Iris pigment epithelial cell (primary cell): Measurements from ENCODE around the gene USP10.

Experiments used
- DNase-seq: peaks from one replicate; pipeline ENCODE4 v3.0.0-alpha.2; 2011; ENCODE audit warnings: low read depth

The USP10 gene, protein sequence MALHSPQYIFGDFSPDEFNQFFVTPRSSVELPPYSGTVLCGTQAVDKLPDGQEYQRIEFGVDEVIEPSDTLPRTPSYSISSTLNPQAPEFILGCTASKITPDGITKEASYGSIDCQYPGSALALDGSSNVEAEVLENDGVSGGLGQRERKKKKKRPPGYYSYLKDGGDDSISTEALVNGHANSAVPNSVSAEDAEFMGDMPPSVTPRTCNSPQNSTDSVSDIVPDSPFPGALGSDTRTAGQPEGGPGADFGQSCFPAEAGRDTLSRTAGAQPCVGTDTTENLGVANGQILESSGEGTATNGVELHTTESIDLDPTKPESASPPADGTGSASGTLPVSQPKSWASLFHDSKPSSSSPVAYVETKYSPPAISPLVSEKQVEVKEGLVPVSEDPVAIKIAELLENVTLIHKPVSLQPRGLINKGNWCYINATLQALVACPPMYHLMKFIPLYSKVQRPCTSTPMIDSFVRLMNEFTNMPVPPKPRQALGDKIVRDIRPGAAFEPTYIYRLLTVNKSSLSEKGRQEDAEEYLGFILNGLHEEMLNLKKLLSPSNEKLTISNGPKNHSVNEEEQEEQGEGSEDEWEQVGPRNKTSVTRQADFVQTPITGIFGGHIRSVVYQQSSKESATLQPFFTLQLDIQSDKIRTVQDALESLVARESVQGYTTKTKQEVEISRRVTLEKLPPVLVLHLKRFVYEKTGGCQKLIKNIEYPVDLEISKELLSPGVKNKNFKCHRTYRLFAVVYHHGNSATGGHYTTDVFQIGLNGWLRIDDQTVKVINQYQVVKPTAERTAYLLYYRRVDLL

DNA sequence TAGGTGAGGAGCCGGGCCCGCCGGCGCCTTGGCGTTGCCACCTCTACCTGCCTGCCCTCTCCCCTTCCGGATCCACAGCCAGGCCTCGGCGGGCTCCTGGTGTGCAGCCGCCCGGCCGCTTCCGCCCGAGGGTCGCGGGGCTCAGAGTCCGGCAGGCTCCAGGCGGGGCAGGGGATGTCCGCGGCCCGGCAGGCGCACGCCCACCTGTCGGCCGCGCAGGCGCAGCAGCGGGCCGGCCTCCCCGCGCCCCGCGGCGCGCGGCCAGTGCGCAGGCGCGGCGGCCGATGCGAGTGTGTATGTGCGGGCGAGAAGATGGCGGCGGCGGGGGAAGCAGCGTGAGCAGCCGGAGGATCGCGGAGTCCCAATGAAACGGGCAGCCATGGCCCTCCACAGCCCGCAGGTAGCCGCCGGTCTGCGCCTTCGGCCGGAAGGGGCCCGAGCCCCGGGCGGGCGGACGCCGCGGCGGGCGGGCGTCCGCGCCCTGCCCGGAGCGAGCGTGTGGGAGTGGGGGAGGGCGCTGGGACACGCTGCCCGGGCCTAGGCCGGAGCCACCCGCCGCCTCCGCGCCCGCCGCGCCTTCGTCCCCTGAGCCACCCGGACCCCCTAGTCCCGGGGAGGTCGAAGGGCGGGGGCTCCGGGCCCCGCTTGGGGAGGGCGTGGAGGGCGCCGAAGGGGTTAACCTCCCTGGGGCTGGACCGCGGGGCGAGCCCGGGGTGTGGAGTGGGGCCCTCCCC lies at the start of gene USP10:
Gene USP10, plus strand, starts transcription at position 289 of the 734 bp plus-strand sequence. Its CDS starts 91 bp downstream, at position 380.
- peak; percentile 59 for DNase-seq

- DNase-seq, result peak; percentile 77
These were observed 49.5 kb upstream of the USP10 start for GRCh38 chr16:84650062-84650991.

DNA sequence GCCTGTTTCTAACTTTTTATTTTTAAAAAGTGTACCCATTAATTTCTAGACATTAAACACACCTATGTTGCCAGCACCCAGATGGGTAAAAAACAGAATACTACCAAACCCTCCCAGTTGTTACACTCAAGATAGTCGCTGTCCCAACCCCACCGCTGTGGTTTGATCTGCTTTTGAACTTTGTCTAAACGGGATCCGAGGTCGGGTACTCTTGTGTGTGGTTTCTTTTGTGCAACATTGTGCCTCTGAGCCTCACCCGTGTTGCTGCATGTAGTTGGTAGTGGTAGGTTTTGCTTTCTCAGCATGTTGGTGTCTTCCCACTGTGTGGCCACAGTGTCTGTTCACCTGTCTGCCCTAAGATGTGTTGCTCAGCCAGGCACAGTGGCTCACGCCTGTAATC lies 47.2 kb upstream of the USP10 start:
- no peak for DNase-seq

GRCh38 chr16:84654238-84654637 lies 45.6 kb upstream of the USP10 start:
- no peak for DNase-seq

DNA sequence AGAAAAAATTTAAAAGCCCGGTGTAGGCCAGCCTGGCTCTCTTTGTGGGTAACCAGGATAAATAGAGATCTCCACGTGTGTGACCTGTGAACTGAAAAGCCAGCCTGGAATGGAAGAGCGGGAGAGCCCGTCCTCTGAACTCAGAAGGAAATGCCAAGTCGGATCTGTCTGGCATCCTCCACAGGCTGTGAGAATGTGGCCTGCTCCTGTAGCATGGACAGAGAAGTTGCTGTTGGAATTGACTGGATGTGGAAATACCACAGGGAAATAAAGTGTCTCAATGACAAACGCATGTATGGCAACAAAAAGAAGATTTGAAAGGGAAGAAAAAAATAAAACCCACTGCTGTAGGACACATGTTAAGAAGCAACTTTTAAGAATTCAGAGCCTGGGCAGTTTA lies 44.8 kb upstream of the USP10 start:
- DNase-seq, result no peak

DNA sequence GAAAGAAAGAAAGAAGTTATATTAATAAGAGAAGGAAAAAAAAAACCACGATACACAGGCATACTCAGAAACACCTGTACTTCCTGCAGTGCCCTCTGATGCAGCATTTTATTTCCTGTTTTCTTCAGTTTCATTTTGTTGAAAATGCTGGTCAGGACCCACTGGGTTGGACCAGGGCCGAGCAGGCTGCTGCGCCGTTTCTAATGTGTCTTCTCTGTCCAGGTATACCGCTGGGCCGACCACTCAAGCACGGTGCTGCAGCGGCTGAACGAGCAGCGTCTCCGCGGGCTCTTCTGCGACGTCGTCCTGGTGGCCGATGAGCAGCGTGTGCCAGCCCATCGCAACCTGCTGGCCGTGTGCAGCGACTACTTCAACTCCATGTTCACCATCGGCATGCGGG lies 43.2 kb upstream of the USP10 start:
- no peak for DNase-seq

DNA sequence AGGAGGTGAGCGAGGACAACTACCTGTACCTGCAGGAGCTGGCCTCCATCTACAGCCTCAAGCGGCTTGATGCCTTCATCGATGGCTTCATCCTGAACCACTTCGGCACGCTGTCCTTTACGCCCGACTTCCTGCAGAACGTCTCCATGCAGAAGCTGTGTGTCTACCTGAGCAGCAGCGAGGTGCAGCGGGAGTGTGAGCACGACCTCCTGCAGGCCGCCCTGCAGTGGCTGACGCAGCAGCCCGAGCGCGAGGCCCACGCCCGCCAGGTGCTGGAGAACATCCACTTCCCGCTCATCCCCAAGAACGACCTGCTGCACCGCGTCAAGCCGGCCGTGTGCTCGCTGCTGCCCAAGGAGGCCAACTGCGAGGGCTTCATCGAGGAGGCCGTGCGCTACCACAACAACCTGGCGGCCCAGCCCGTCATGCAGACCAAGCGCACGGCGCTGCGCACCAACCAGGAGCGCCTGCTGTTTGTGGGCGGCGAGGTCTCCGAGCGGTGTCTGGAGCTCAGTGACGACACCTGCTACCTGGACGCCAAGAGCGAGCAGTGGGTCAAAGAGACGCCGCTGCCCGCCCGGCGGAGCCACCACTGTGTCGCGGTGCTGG lies 42.5 kb upstream of the USP10 start:
- no peak for DNase-seq

DNA sequence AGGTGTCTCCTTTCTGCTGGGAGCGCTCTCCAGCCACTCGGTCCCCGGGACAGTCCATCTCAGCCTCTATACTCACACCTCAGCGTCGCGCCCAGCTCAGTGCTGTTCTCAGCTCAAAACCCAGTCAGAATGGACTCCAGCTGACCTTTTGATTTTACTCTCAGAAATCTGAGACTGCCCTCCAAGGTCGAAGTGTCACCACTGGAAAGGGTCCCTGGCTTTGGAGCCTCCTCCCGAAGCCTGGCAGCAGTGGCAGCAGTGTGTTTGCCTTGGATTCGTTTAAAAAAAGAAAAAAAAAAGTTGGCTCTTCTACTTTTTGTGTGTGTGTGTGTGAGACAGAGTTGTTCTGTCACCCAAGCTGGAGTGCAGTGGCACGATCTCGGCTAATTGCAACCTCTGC lies 41.1 kb upstream of the USP10 start:
- DNase-seq, result no peak

- DNase-seq, result no peak
These were observed 40.0 kb upstream of the USP10 start for GRCh38 chr16:84659656-84660300.

GRCh38 chr16:84660973-84661372 lies 38.8 kb upstream of the USP10 start:
- DNase-seq, result no peak

DNA sequence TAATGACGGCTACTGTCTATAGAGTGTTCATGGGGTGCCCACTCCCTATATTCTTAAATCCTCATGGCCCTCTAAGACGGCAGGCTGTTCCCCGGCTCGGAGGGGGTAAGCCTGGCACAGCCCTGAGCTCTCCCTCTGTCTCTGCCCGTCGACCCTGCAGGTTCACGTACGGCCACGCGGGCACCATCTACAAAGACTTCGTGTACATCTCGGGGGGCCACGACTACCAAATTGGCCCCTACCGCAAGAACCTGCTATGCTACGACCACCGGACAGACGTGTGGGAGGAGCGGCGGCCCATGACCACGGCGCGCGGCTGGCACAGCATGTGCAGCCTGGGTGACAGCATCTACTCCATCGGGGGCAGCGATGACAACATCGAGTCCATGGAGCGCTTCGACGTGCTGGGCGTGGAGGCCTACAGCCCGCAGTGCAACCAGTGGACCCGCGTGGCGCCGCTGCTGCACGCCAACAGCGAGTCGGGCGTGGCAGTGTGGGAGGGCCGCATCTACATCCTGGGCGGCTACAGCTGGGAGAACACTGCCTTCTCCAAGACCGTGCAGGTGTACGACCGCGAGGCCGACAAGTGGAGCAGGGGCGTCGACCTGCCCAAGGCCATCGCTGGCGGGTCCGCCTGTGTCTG lies 38.3 kb upstream of the USP10 start:
- DNase-seq, result no peak

- DNase-seq, result no peak
These were observed 37.3 kb upstream of the USP10 start for GRCh38 chr16:84662471-84662870.

DNA sequence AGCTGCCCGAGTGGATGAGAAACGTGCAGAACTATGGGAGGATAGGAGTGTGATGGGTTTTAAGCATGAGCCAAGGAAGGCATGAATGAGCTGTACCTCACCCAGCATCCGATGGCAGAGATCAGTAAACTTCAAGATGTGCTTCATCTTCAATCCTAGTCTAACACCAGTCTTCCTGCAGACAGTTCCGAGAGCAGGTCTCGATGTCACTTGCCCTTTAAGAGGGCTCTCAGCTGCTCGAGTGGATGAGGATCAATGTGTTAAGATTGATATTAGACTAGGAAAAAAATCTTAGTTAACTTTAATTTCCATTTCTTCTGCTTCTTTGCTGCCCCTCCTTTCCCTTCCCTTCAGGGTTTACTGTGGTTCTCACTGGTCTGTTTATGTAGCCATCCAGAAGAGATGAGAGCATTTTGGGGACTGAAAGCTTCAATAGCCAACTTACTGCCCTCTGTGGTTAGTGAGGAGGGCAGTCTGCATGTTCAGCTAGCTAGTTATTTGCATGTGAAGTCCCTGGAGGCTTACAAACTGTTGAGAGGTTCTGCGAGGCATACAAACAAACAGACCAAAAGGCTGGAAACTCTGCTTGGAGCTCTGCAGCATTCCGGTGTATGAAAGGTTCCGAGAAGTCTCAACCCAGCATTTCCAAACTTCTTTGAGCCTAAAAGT lies 36.2 kb upstream of the USP10 start:
- no peak for DNase-seq

GRCh38 chr16:84665359-84665758 lies 34.4 kb upstream of the USP10 start:
- DNase-seq, result no peak

DNA sequence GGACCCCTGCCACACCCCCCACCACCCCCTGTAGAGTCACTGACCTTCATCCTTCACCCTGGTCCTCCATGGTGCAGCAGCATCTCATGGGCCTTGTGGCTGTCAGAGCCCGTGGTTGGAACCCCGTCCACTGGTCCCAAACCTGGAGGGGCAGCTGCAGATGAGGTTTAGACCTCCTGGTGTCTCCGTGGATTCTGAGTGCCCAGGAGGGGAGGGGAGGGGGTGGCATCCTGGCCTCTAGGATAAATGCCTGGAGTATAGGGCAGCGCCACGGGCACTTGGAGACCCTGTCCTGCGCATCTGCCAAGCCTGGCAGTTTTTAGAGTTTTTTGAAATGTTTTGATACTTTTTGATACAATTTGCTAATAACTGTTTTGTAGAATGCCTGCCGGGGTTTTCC lies 34.0 kb upstream of the USP10 start:
- no peak for DNase-seq

DNA sequence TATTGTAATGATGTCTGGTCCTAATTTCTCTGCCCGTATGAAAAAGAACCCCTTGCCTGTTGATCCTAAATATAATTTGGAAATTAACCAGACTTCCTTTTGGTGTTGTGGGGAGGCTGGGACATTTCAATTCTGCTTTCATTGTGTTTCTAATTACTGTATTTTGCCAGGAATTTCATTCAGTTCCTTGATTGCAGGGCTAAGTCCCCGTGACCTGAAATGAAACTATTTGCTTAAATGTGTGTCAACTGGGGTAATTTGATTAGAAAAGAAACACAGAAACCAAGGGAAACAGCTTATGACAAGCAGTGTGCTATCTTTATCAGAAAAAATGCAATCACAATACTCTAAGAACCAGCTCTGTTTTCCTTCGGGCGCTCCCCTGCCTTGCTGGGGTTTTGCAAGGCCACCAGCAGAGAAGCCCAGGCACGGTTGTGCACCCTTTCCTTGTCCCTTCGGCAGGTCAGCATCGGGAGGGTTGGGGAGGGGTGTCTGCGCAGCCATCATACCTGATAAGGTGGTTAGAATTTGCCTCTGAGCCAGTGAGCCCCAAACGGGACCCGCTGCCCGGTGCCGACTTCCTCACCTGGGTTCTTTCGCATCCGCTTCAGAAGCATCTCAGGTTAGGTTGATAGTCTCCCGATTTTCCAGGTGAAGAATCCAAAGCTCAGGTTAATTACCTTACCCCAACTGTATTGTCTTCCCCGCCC lies 32.0 kb upstream of the USP10 start:
- DNase-seq, result no peak

DNA sequence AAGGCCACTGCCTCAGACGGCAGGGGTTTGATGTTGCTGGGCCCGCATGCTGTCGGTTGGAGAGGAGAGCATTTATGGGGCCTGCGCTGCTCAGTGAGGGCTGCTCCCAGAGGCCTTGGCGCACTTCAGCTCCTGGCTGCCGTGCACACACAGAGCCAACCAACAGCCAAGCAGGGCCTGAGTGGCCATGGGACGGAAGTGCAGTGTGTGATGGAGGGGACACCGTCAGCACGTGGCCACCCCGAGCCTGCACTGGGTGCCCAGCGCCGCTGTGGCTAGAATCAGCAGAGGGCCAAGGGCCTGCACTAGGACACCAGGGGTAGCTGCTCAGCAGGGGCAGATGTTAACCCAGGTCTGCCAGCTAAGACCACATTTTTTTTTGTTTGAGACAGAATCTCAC lies 29.7 kb upstream of the USP10 start:
- DNase-seq, result no peak

DNA sequence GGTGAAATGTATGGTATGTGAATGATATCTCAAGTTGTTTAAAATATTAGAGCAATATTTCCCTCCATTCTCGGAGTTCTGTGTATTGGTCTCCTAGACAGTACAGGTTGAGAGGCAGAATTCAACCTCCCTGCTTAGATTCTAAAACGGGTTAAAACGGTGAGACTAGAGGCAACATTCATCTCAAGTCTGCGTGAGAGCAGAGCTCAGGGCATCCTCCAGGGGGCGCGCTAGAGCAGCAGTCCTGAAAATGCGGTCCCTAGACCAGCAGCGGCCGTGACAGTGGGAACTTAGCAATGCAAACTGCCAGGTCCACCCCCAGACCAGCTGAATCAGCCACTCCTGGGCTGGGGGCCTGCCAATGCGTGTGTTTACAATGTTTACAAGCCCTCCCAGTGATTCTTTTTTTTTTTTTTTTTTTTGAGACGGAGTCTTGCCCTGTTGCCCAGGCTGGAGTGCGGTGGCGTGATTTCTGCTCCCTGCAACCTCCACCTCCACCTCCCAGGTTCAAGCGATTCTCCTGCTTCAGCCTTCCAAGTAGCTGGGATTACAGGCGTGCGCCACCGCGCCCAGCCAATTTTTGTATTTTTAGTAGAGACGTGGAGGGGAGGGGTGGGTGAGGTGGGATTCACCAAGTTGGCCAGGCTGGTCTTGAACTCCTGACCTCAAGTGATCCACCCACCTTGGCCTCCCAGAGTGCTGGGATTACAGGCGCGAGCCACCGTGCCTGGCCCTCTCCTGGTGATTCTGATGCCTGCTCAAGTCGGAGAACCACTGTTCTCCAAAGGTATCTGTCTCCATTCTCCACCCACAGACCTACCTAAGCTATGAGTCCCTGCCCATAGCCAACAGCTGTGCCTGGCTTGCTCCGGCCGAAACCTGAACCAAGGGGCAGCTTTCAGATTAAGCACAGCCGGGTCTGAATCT lies 27.3 kb upstream of the USP10 start:
- peak; percentile 59 for DNase-seq
